C1 segment of cervical spinal cord (tissue), 14 donors: ENCODE data around the gene MYT1.

ENCODE experiments used
- DNase-seq, 14 donors: peaks; one replicate each; lab custom pipeline; 2025; lab: John Stamatoyannopoulos, UW

Gene MYT1

DNA sequence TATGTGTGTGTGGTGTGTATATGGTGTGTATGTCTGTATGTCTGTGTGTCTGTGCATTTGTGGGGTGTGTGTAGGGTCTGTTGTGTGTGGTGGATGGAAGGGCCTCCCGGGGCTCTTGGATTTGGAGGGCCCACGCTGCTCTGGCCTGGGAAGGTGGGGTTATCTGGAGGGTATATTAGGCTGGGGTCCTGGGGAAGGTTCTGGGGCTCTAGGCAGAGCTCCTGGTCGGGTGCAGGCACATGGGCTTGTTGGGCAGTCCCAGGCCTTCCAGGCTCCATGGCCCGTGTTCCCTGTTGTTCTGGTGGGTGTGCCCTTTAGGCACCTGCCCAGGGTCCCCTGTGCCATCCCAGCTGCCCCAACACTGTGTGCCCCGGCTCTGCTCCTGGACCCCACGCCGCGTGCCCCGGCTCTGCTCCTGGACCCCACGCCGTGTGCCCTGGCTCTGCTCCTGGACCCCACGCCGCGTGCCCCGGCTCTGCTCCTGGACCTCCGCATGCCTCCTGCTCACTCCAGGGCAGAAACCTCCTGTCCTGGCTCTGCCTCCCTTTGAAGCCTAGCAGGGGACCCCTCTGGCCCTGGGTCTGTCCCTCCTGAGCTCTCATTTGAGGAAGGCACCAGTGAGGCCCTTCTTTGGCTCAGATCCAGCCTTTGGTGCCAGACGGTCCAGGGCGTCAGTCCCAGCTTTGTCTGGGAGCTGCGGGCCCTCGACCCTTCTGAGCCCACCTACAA lies 10.2 kb upstream of the MYT1 start:
- no peak for DNase-seq

DNA sequence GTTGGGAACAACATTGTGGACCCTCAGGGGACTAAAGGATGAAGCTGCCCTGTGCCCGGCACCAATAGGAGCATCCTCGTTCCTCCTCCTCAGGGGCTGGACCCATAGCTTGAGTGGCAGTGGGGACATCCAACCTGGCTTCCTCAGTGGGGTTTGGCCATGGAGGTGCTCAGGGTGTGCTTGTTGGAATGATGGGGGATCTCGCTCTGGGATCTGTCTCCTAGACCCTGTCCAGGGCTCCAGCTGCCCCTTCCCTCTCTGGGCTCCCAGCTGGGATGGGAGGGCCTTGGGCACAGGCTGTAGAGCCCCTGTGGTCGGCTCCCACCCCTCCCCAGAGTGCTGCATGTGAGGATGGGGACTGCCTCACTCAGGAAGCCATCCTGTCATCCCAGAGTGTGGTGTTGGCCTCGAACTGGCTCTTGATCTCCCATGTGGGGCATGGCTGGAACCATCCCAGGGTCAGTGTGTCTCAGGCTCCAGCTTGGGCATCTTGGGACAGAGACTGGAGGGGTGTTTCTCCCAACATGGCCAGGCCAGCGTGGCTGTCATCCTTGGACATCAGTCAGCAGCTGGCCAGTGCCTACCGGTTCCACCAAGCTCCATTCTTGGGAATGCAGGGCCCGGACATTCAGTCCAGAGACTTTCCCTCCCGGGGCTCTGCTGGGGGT lies 9.5 kb upstream of the MYT1 start:
- DNase-seq: no peak

DNA sequence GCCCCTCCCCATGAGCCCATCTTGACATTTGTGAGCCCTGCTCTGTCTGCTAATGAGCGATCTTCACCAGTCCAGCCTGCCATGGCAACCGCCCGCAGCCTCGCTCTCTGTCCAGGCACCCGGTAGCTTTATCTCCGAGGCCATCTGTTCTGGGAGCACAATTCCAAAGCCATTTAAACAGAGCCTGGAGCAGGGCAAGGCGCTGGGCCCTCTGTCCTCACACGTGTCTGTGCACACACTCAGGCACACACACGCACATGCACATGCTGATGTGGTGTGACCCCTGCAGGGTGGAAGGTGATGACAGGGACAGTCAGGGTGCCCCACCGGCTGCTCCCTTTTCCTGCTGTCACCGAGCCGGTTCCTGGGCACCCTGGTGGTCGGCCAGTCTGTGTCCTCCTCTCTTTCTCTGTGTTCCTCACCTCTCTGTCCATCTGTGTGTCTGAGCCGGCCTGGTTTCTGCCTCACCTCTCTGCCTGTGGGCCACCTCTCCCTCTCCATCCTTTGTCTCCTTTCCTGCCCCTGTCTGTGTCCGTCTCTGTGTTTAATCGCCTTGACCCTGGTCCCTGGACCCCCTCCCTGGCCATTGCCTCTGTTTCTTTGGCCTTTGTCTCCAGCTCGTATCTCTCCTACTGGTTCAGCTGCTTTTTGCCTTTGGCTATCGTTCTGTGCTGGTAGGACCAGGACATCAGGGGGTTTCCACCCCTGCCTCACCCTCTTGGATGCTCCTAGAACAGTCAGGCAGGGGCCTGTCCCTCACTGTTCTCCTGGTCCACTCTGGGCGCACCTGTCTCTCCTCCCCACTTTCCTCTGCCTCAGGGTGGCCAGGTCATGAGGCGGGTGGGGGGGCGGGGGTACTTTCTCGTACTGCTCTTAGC lies 8.8 kb upstream of the MYT1 start:
- peak in 2 of 14 donors; percentile 46 to 94 for DNase-seq

DNA sequence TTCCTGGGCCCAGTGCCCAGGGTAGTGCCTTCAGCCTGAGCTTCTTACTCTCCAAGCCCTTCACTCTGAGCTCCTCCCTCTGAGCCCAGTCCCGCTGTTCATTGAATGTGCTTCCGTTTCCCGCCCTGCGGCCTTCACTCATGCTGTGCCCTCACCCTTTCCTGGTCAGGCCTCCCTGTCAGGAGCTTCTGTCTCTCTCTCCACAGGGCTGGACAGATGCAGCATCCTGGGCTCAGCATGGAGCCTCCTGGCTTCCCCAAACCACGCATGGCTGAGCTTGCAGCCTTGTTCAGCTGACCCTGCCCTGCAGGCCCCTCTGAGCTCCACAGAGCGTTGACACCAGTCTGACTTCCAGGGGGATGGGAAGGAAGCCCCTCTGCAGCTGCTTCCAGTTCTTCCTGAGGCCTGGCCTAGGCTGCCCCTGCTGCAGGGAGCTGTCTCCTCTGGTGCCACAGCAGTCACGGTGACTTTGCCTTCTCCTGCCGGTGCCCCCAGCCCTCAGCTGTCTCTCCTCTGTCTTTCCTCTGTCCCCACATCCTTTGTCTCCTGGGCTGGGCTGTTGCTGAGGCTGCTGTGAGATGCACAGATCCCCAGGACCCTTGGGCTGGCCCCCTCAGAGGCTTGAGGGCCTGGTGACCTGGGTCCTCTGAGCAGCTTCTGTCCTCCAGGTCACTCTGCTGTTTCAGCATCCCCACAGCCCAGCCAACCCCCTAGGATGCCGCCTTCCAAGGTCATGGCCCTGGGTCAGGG lies 7.9 kb upstream of the MYT1 start:
- no peak for DNase-seq

DNA sequence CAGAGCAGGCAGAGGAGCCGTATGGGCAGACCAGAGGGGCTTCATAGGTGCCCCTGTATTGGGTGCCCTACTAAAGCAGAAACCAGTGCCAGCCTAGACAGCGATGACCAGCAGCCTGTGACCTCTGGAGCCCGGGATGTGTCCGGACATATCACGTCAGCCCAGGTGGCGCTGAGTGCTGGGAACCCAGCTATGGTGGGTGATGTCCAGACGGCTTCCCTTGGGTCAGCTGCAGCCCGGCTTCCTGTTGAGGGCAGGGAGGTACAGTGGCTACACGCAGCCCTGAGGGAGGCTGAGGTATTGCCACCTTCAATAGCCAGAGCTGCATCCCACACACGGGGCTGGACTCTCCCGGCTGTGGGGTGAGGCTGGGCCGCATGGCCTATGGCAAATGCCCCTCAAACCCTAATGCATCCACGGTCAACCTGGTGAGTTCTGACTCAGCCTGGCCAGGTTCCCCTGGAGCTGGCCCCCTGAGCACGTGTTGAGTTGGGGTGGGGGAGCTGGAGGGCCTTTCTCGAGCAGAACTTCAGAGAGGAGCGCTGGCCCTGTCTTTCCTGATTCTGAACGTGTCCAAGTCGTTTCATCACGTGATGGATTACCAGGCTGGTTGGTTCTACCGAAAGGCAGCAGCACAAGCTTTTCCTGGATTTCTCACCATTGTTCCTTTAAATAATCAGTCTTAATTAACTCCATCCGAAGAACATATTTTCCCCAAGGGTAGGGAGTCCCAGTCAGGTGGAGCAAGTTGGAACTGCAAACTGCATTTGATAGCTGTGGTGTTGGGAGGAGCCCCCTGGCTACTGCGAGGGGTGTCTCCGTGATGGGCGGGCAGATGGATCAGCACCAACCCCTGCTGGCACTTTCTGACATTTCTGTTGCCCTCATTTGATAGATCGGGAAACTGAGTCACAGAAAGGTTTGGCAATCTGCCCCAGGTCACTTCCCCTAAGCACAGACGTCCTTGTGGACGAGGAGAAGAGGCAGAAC lies 7.1 kb upstream of the MYT1 start:
- DNase-seq: no peak

DNA sequence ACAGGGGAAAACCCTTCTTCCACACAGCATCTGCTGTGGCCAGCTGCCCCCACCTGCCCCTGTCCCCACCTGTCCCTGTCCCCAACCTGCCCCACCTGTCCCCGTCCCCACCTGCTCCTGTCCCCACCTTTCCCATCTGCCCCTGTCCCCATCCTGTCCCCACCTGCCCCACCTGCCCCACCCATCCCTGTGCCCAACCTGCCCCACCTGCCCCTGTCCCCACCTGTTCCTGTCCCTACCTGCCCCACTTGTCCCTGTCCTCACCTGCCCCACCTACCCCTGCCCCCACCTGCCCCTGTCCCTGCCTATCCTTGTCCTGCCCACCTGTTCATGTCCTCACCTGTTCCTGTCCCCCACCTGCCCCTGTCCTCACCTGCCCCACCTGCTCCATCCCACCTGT lies 6.4 kb upstream of the MYT1 start:
- no peak for DNase-seq

DNA sequence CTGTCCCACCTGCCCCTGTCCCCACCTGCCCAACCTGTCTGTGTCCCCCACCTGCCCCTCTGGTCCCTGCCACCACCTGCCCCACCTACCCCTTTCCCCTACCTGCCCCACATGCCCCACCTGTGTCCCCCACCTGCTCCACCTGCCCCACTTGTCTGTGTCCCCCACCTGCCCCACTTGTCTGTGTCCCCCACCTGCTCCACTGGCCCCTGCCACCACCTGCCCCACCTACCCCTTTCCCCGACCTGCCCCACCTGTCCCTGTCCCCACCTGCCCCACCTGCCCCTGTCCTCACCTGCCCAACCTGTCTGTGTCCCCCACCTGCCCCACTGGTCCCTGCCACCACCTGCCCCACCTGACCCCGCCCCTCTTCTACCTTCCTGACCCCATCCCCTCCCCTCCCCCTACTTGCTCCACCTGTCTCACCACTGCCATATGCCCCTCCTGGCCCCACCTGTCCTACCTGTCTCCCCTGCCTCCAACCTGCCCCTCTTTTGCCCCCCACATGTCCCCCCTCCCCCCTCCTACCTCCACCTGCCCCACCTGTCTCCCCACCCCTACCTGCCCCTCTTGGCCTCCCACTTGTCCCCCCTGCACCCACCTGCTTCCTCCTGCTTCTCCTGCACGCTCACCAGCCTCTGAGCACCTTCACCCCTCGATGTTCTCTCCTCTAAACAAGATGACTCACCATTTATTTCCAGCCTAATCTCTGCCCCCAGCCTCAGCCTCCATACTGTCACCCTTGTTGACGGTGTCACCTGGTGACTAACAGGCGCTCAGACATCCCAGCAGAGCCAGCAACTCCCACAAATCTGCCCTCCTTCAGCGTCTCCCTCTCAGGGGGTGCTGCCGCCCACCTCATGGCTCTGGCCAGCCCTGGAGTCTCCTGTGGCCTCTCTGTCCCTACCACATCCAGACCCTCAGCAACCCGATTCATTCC lies 5.6 kb upstream of the MYT1 start:
- DNase-seq: no peak

DNA sequence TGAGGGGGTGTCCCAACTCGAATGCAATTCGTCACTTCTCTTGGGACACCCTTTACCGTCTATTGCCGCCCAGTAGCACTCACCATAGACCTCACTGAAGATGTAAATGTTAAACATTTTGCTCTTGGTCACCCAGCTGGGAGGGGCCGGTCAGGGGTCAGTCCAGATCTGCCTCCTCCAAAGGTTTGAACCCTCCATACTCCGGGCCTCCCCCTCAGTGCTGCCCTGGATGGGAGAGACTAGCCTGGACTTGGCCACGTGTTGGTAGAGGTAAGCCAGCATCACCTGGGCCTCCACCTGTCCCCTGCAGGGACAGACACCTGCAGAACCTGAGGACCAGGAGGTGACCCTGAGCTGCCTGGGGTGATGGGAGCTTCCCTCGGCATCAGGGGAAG lies 5.0 kb upstream of the MYT1 start:
- DNase-seq: no peak

DNA sequence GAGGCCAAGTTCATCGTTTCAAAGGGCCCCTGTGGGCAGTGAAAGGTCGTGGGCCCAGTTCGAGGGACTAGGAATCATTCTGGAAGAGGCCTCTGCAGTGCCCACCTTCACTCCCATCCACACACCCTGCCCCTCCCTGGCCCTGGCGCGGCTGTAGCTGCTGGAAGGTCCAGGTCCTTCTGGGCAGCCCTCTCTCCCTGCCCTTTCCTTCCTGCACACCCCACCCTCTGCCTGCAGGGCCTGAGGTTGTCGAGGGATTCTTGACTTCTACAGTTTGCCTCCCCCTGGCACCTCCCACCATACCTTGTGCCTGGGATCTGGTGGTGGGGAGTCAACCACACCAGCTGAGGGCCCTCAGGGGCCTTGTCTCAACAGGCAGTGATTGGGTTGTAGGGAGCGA lies 4.5 kb upstream of the MYT1 start:
- DNase-seq: no peak

DNA sequence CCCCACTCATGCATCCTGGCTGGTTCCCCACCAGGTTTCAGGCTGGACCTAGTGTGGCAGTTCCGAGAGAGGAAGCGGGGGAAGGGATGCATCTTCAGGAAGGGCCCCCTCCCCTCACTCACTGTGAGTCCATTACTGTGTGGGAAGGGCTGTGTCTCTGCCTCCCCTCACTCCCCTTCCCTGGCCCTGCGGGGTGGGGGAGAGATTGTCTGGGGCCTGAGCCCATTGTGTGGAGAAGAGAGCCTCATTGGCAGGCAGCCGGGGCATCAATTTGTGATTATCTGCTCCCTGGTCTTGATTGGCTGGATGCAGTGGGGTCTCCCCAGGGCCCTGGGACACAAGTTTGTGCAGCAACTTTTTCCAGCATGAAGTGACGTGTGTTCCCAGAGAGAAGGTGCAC lies 4.1 kb upstream of the MYT1 start:
- DNase-seq: no peak

DNA sequence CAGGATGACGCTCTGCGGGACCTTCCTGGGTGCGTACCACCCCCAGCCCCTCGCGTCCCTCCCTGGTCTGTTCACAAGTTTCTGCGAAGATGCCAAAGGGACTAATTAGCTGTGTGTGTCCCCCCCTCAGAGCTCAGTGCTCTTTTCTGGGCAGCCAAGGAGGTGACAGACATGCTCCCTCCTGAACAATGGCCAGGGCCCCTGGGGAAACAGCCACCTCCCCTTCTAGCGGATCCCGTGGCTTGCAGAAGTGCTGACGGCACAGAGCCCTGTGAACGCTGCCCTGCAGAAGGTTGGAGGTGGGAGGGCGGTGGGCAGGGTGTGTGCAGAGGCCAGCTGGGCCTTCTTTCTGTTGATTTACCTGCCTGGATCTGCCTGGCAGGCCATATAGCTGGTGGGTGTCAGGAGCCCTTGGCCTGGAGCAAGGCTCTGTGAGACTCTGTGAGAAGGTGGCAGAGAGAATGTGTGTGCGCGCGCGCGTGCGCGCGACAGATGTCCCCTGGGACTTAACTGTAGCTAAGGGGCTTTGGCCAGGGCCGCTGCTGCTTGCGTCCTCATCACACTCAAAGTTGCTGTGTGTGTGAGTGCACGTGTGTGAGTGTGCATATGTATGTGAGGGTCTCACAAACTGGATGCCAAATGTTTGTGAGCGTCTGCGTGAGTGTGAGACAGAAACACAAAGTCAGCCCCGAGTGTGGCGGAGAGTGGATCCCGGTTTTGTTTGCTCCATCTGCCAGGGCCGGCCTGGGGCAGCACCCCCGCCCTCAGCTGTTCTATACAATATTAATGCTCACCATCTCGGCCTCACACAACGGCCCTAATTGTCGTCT lies 3.5 kb upstream of the MYT1 start:
- DNase-seq: no peak

DNA sequence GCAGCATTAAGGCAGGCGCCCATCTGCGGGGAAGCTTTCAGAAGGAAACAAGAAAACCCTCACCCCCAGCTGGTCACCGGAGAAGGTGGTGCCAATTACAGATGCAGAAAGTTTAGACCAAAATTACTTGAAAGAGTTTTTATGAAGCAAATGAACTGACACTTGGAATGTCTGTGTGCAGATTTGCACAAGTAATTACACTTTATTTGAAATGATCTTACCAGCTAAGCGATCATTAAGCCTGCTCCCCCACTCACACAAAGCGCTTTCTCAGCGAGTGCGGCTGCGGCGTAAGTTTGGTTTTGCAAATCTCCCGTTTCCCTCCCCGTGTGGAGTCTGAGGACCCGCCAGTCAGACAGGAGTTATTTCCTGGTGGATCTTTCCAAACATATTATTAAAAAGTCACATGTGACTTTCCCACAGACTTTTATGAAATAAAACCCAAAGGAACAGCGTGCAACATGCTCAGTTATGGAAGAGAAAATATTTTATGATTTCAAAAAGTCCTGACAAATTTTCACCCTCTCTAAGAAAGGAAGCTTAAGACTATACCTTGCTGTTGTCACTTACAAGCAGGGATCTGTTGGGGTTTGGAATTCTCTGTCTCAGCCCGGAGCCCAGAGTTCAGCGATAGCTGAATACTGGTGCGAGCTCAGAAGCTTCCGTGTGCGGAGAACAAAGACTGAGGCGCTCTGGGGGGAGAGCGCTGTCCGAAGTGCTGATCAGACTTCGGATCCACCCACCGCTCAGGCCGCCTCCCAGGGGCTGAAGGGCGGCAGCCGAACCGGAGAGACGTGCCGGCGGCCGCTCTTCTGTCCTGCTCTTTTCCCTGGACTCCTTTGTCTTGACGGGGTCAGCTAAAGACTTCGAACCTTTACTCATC lies 2.7 kb upstream of the MYT1 start:
- DNase-seq: peak in 2 of 14 donors; percentile 8 to 25

DNA sequence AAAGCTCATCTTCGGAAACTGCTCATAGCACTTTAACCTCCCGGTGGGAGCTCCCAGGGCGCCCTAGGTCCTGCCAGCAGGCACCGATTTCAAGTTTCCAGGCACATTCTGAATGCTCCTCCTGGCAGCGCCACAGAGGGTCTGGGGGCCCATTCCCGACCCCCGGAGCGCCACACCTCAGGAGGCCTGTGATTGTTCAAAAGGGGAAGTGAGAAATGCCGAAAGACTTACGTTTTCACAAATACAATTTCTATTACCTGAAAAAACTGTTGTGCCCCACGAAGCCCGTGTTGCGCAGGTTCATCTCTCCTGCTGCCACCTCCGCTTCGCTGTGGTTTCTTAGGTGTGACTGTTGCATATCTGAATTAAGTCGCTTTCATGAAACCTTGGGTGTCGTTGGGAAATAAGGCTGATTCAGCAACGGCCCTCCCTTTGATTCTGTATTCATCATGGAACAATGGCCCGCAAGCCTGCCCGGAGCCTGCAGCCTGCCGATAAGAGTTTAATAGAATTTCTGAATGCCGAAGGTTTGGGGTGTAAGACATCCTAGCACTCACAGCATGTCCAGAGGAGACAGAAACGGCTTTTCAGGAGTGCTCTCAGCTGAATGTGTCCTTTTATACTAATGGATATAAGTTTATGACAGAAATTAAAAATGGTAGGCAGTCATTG lies 1.9 kb upstream of the MYT1 start:
- DNase-seq: no peak

DNA sequence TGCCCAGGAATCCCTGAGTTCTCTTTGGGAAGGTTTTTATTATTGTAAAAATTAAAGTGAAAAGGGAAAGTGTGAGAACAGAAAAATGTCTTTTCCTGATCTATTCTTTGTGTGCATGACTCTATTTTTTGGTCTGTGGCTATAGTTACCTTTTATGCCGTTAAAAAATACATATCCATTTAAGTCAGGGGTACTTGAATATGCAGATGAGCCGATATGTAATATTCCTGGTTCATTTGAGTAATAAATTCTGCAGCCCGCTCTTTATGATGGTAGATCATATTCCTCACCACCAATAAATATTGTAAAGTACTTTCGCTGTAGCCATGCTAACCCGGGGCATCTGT lies 503 bp upstream of the MYT1 start:
- DNase-seq: no peak

DNA sequence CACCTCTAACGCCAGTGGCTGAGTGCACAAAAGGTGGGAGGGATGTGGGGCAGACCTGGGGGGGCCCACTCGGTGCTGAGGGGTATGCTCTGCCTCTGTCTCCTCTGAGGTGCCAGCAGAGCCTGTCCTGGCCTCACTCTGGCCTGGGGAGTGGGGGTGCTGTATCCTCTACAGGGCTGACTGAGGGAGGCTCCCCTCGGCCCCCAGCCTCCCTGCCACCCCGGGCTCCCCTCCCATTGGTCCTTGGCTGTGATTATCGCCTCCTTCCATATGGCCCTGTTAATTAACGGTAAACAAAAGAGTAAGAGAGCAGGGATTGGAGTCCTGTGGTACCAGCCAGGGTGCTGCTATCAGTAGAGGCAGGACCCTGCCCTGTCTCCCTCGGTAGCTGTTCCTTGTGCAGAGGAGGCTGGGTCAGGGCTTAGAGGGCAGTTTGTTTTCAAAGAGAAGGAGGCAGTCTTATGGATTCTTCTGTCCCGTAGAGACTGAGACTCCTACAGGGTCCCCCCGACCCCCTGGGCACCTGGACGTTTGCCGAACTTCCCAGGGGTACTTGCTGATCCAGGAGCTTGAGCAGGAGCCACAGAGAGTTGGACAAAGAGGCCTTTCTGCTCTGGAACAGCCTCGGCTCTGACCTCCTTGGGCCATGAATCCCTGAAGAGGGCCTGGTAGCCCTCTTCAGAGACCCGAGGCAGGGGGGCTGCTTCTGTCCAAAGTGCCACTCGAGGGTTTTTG lies 1.8 kb downstream of the MYT1 start:
- peak in 1 of 14 donors; percentile 67 for DNase-seq
